Neural progenitor cell (in vitro differentiated cells): Measurements from ENCODE around the gene FAM8A1.

Experiments
- CTCF ChIP-seq: fragments of 200-600 bp; sonication (generic); IDR thresholded peaks from 2 replicates; pipeline ENCODE4 v1.5.1; 2017; ENCODE audit warnings: antibody characterized with exemption, mild to moderate bottlenecking
- EZH2 ChIP-seq: fragments of 200-600 bp; sonication (generic); IDR thresholded peaks from 2 replicates; pipeline ENCODE4 v1.6.1; 2017; ENCODE audit warnings: antibody characterized with exemption, mild to moderate bottlenecking, moderate library complexity
- EZH2phosphoT487 ChIP-seq: fragments of 200-600 bp; sonication (generic); IDR thresholded peaks from 2 replicates; pipeline ENCODE4 v1.6.1; 2017; ENCODE audit warnings: antibody characterized with exemption

DNA sequence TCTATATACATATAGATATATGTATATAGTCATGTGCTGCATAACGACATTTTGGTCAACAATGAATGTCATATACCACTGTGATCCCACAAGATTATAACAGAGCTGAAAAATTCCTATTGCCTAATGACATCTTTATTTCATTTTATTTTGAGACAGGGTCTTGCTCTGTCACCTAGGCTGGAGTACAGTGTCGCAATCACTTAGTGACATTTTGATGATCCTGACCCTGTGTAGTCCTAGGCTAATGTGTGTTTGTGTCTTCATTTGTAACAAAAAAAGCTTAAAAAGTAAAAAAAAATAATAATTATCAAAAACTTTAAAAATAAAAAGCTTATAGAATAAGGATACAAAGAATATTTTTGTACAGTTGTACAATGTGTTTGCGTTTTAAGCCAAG lies 4.0 kb upstream of the FAM8A1 start:
- TF ChIP-seq EZH2 (no peak), CTCF (no peak), EZH2phosphoT487 (no peak)
